Neural progenitor cell (in vitro differentiated cells): ENCODE measurements around the gene BCL6B.

ENCODE experiments used
- CTCF ChIP-seq: fragments of 200-600 bp; sonication (generic); IDR thresholded peaks from 2 replicates; pipeline ENCODE4 v1.5.1; 2017; ENCODE audit warnings: antibody characterized with exemption, mild to moderate bottlenecking
- EZH2 ChIP-seq: fragments of 200-600 bp; sonication (generic); IDR thresholded peaks from 2 replicates; pipeline ENCODE4 v1.6.1; 2017; ENCODE audit warnings: antibody characterized with exemption, mild to moderate bottlenecking, moderate library complexity
- EZH2phosphoT487 ChIP-seq: fragments of 200-600 bp; sonication (generic); IDR thresholded peaks from 2 replicates; pipeline ENCODE4 v1.6.1; 2017; ENCODE audit warnings: antibody characterized with exemption

GRCh38 chr17:7005716-7006115 lies 17.1 kb upstream of the BCL6B start:
- TF ChIP-seq EZH2phosphoT487 (no peak), CTCF (no peak), EZH2 (no peak)
